Forelimb muscle (tissue), 1 donor: Measurements from ENCODE around the gene OSGEP. TPM values are rescaled to one million over a fixed set of nuclear protein-coding genes. Genes with fewer than 3 reads are reported as not detected.
"Not testable (repeated sequence)": the region's sequence is repeated elsewhere in the genome, so short reads cannot be mapped to it uniquely, and the experiment has no call there.

Experiments used
- DNase-seq: peaks from one replicate; pipeline ENCODE4 v3.0.0-alpha.2; 2013; ENCODE audit warnings: low read depth
- polyA plus RNA-seq: library from polyadenylated mRNA; unstranded; fragments of 120-200 nt; gene quantifications from one replicate; pipeline ENCODE4 v1.2.1, GENCODE V29; 2013; ENCODE audit not compliant: insufficient read length

Gene OSGEP
- polyA plus RNA-seq, 1 donor: 40.8 TPM

GRCh38 chr14:20469890-20470602 is 15.4 kb upstream of the OSGEP start:
- no peak for DNase-seq

GRCh38 chr14:20469242-20469889 is 14.8 kb upstream of the OSGEP start, which contains the start of gene PNP:
PNP (plus strand) TSS chr14:20469406; CDS start chr14:20469525, 119 bp downstream.
- peak; percentile 35 for DNase-seq

DNA sequence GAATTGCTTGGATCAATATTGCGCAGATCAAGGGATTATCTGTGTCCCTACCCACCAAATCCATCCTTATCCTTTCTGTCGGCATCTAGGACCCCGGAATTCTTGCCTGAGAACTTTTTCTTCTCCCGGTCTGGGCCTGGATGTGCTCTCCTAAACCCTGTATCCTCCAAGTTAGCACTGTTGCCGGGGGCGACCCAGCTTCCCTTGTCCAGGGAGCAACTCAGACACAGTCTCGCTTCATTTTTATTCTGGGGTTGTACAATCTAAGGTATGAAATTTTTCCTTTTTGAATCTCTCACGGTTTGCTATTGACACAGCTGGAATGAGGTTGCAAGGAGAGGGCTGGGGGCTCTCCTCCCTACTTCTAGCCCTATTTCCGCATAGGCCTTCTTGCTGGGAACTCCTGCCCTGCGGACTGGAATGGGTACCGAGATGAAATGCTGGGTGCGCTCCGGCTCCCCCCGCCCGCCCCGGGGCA is 14.2 kb upstream of the OSGEP start:
- DNase-seq: no peak

GRCh38 chr14:20461225-20462141 is 6.9 kb upstream of the OSGEP start, which contains the start of gene PIP4P1:
PIP4P1 (minus strand) TSS chr14:20461434; CDS start chr14:20461325, 109 bp downstream.
- DNase-seq: peak; percentile 100

GRCh38 chr14:20460458-20461224 is 6.0 kb upstream of the OSGEP start:
- DNase-seq: no peak

DNA sequence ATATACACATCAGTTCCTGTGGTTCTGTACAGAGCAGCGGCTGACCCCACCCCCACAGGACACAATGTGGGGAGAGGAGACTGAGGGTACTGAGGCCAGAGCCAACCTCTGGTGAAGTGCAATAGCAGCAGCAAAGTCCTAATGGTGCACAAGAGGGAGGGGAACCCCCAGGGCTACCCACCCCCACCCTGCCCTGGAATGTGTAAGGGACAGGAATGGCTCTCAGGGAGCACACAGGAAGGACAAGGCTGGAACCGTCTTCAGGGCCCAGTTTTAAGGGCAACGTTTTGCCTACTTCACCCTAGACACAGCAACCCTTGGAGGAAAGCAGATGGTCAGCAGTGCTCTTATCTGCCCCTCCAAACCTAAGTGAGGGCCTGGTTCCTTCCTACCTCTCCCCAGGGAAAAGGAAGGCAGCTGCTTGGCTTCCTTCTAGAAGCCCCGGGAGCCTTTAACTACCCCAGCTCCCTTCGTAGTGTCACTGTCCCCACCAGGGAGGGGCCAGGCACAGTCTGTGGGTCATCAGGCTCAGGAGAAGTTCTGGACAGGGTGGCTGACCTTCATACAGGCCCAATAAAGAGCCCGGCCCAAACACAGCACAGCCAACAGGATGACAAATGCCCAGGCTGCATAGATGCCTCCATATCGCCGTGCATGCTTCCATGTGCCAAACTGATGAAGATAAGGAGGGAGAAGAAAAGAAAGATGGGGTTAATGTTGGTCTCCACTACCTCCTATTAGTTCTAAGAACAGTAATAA is 3.6 kb upstream of the OSGEP start:
- no peak for DNase-seq

- no peak for DNase-seq
Observed at GRCh38 chr14:20456971-20457370, 2.4 kb upstream of the OSGEP start.

DNA sequence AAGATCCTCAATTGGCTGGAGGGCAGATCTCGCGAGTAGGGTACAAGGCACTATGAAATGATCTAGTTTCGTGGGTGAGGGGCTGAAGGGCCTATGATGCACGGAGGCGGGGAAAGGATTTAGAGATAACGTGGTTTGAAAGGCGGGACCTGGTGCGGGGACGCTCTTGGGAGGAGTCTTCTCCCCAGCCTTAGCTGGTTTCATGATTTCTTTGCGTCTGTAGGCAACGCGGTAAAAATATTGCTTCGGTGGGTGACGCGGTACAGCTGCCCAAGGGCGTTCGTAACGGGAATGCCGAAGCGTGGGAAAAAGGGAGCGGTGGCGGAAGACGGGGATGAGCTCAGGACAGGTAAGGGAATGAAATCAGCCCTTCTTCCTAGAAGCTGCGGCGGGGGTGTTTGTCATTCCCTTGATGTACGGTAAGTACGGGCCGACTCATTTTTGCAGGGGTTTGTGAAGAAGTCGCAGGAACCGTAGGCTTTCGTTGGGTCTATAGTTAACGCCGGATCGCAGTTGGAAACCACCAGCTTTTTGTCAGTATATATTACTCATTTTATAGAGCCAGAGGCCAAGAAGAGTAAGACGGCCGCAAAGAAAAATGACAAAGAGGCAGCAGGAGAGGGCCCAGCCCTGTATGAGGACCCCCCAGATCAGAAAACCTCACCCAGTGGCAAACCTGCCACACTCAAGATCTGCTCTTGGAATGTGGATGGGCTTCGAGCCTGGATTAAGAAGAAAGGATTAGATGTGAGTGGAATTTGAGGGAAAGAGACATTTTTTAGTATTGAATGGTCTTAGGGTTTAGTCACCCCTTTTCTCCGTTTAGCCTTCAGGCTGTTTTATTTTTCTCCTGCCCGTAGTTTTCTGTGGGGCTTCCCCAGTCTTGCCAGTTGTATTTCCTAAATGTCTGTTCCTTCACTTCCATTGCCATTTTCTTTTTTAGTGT is 1.0 kb upstream of the OSGEP start:
- no peak for DNase-seq

- not testable (repeated sequence) for DNase-seq
Observed at GRCh38 chr14:20452831-20453230, 1.8 kb downstream of the OSGEP start.

DNA sequence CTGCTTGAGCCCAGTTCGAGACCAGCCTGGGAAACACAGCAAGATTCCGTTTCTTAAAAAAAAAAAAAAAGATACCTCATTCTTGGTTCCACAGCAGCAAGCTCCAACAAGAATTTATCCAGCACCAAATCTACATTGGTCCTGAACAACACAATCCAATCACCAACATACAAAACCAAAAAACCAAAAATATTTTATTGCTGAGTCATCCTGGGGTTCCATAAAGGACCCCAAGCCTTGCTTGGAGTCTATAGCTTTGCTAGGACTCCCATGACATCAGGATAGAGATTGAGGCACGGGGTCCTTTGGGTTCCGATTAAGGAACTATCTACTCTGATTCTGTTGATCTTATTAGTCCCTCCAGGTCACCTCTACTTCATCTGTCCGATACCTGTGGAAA is 7.7 kb downstream of the OSGEP start:
- DNase-seq: no peak

GRCh38 chr14:20443650-20444049 is 11.0 kb downstream of the OSGEP start:
- not testable (repeated sequence) for DNase-seq

- DNase-seq: no peak
Observed at GRCh38 chr14:20441461-20441860, 13.2 kb downstream of the OSGEP start.

DNA sequence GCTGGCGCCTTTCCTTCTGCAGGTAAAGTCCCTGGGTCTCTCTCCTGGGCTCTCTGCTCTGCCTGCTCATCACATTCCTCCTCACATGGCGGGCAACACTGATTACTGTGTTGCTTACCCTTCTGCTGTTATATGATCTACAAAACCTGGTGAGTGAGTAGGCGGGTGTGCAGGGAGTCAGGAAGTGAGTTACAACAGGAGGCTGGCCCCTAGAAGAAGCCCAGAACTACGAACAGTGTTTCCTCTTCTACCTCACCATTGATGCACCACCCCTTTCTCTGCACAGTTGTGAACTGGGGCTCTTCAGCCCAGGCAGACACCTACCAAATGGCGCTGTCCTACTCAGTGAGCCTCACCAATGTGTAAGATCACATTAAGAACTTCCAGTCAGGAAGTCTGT is 13.7 kb downstream of the OSGEP start:
- no peak for DNase-seq

DNA sequence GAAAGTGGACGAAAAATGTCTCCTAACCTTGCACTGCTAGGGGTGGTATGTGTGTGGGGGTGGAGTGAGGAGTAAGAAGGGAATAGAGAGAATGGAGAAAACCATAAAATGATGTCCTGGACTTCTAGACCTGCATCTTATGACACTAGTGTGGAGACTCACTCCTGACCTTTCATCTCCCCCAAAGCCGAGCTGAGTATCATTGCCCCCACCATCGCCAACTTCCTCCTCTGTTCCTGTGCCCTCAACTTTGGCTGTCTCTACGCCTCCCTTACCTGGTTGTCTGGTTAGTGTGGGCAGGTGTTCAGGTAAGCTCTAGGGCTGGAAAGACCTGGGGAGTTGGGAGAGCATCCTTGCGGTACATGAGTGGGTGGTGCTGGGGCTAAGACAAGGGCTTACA is 14.1 kb downstream of the OSGEP start:
- no peak for DNase-seq

DNA sequence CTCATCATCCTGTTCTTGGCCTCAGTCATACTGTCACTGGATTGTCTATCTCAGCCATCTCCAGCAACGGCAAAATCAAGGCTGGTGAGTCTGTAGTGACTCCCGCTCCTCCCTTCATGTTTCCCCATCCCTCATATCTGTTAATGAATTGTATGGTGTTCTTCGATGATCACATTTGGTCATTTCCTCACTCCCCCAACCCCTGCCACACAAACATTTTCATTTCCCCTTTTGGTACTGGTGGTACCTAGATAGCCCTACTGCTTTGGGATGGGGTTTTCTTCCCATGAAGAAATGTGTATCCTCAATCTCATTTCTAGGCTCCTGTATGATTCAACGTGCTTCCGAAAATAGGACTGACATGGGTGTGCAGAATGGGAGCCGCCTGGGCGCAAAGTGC is 15.9 kb downstream of the OSGEP start:
- no peak for DNase-seq

DNA sequence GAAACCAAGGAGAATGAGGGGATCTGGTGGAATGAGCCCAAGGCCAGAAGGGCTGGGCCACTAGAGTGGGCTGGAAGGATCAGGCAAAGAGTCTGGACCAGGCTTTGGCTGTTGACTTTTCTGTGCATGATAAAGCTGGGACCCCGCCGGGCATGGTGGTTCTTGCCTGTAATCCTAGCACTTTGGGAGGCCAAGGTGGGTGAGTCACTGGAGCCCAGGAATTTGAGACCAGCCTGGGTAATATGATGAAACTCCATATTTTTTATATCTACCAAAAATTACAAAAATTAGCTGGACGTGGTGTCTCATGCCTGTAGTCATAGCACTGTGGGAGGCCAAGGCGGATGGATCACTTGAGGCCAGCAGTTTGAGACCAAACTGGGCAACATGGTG is 18.3 kb downstream of the OSGEP start:
- no peak for DNase-seq

DNA sequence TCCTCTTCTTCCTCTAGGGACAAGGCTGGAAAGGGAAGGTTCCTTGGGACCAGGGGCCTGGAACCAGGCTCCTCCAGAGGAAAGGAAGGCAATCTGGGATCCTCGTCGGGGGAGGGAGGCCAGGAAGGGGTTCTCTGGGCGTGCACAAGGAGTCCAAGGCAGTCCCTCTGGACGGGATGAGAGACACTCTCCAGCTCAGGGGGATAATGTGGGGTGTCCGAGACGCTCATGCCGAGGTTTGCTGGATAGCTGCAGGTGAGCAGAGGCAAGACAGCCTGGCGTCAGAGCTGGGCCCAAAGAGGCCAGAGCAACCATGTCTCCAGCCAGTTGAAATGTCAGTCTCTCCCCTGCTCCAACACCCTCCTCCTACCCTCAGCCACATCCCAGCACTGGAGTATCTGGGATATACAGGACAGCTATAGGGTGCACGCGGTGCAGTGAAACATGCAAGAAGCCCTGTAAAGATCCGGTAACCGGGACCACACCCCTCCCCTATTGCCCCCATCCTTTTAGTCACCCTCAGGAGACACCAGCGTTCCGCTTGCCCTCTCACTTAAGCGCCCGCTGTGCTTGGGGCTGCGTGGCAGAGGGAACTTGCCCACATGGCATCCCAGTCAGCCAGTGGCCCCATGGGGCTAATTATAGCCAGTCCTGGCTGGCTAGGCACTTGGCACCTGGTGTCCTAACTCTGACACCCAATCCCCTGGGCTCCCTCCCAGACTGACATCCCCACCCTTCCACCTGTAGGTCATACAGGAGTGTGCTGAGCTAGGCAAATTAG is 18.8 kb downstream of the OSGEP start, which contains the start of gene KLHL33:
TSS of gene KLHL33 (minus strand) at position 585 of the 781 bp plus-strand sequence. CDS start at position 230, 355 bp downstream.
- no peak for DNase-seq
